Measurements from ENCODE around the gene SPACA9.

Gene SPACA9

DNA sequence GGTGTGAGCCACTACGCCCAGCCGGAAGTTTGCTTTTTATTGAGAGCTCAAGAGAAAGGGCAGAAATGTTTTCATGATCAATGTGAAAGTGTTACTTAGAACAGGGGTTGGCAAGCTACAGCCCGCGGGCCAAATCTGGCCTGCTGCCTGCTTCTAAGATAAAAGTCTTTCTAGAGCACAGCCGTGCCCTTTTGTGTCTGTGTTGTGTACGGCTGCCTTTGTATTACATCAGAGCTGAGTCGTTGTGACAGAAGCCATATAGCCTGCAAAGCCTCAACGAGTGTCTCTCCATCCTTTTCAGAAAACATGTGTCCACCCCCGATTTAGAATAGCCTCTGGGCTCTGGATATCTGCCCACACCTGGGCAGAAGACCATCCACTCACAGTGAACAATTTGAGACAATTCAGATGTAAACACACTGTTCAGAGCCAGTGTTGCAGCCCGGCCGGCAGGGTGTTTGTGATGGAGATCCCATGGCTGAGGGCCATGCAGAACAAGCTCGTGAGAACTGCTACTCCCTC lies 29.5 kb upstream of the SPACA9 start:
- no peak overlapping the region for H3K4me3 ChIP-seq (ENCODE audit: low read length)
- no peaks in the 10 kb centered on the region for H3K27me3 ChIP-seq (ENCODE audit: control insufficient read depth, insufficient read depth, low read length)
- no peaks in the 10 kb centered on the region for H3K9me3 ChIP-seq (ENCODE audit: control insufficient read depth, low read depth, low read length)
- H3K27ac ChIP-seq (ENCODE audit: low read length): no peak overlapping the region
- H3K36me3 ChIP-seq (ENCODE audit: control insufficient read depth, low read depth, low read length): no peaks in the 10 kb centered on the region
- no peak overlapping the region for H3K9ac ChIP-seq (ENCODE audit: low read length)
- no peaks in the 10 kb centered on the region for H3K4me1 ChIP-seq (ENCODE audit: control insufficient read depth, low read depth, low read length)

DNA sequence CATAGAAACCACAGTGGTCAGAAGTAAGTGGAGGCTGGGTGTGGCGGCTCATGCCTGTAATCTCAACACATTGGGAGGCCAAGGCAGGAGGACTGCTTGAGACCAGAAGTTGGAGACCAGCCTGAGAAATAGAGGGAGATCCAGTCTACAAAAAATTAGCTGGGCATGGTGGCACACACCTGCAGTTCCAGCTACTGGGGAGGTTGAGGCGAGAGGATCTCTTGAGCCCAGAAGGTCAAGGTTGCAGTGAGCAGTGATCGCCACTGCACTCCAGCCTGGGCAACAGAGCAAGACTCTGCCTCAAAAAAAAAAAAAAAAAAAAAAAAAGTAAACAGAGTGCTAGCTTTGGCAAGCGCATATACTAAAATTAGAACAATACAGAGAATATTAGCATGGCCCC lies 25.2 kb upstream of the SPACA9 start:
- Histone ChIP-seq H3K9ac (ENCODE audit: low read length) (no peak overlapping the region), H3K4me3 (ENCODE audit: low read length) (no peak overlapping the region), H3K4me1 (ENCODE audit: control insufficient read depth, low read depth, low read length) (peaks cover 7% of the 10 kb centered on the region), H3K36me3 (ENCODE audit: control insufficient read depth, low read depth, low read length) (no peaks in the 10 kb centered on the region), H3K9me3 (ENCODE audit: control insufficient read depth, low read depth, low read length) (no peaks in the 10 kb centered on the region), H3K27ac (ENCODE audit: low read length) (no peak overlapping the region), H3K27me3 (ENCODE audit: control insufficient read depth, insufficient read depth, low read length) (no peaks in the 10 kb centered on the region)

DNA sequence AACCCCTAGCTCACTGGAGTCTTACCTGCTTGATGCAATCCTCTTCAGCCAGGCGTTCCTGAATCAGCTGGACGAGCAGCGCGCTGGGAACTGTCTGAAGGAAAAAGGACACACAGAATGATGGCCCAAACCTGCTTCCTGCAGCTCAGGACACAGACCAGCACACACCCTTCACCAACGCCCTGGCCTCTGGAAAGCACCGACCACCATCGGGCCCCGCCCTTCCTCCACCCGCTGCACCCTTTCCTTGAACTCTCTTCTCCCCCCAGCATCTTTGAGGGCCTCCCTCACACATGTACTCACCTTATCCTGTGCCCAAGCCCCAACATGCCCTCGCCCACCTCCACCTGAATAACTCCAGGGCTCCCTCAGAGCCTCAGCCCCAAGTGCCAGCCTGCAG lies 23.9 kb upstream of the SPACA9 start:
- Histone ChIP-seq H3K9ac (ENCODE audit: low read length) (no peak overlapping the region), H3K4me3 (ENCODE audit: low read length) (no peak overlapping the region), H3K27me3 (ENCODE audit: control insufficient read depth, insufficient read depth, low read length) (no peaks in the 10 kb centered on the region), H3K36me3 (ENCODE audit: control insufficient read depth, low read depth, low read length) (no peaks in the 10 kb centered on the region), H3K9me3 (ENCODE audit: control insufficient read depth, low read depth, low read length) (no peaks in the 10 kb centered on the region), H3K27ac (ENCODE audit: low read length) (no peak overlapping the region), H3K4me1 (ENCODE audit: control insufficient read depth, low read depth, low read length) (peaks cover 7% of the 10 kb centered on the region)

DNA sequence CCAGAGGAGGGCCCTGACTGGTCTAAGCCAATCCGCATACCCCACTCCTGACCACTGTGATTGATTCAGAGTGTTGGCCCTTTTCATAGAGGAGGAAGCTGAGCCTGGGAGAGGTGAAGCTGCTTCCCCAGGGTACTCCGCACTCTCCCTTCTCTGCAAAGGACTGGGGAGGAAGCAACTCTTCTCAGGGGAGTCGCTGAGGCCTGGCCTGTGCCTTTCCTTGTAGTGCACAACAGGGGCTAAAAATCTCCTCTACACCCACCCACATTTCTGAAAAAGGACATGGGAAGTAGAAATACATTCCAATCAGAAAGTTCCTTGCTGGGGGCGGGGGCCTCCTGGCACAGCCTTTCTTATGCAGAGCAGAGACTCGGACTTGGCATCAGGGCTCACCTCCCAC lies 22.8 kb upstream of the SPACA9 start:
- H3K9ac ChIP-seq (ENCODE audit: low read length): no peak overlapping the region
- no peak overlapping the region for H3K4me3 ChIP-seq (ENCODE audit: low read length)
- no peaks in the 10 kb centered on the region for H3K27me3 ChIP-seq (ENCODE audit: control insufficient read depth, insufficient read depth, low read length)
- peaks cover 7% of the 10 kb centered on the region for H3K4me1 ChIP-seq (ENCODE audit: control insufficient read depth, low read depth, low read length)
- H3K9me3 ChIP-seq (ENCODE audit: control insufficient read depth, low read depth, low read length): no peaks in the 10 kb centered on the region
- no peaks in the 10 kb centered on the region for H3K36me3 ChIP-seq (ENCODE audit: control insufficient read depth, low read depth, low read length)
- no peak overlapping the region for H3K27ac ChIP-seq (ENCODE audit: low read length)

DNA sequence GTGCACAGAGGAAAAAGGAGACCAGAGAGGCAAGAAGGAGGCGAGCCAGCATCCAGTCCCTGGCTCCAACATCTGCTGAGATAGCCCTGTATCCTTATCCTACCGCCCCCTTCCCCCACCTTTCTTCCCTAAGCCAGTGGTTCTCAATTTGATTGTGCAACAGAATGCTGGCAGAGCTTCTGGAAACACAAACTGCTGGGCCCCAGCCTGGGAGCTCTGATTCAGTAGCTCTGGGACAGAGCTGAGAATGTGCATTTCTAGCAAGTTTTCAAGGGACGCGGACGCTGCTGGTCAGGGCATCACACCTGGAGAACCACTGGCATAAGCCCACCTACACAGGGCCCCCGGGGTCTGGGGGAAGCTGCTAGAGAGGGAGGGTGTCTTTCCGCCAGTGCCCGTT lies 21.7 kb upstream of the SPACA9 start:
- H3K9ac ChIP-seq (ENCODE audit: low read length): no peak overlapping the region
- H3K4me3 ChIP-seq (ENCODE audit: low read length): no peak overlapping the region
- no peaks in the 10 kb centered on the region for H3K27me3 ChIP-seq (ENCODE audit: control insufficient read depth, insufficient read depth, low read length)
- peaks cover 7% of the 10 kb centered on the region for H3K4me1 ChIP-seq (ENCODE audit: control insufficient read depth, low read depth, low read length)
- H3K36me3 ChIP-seq (ENCODE audit: control insufficient read depth, low read depth, low read length): no peaks in the 10 kb centered on the region
- H3K27ac ChIP-seq (ENCODE audit: low read length): no peak overlapping the region
- H3K9me3 ChIP-seq (ENCODE audit: control insufficient read depth, low read depth, low read length): no peaks in the 10 kb centered on the region

DNA sequence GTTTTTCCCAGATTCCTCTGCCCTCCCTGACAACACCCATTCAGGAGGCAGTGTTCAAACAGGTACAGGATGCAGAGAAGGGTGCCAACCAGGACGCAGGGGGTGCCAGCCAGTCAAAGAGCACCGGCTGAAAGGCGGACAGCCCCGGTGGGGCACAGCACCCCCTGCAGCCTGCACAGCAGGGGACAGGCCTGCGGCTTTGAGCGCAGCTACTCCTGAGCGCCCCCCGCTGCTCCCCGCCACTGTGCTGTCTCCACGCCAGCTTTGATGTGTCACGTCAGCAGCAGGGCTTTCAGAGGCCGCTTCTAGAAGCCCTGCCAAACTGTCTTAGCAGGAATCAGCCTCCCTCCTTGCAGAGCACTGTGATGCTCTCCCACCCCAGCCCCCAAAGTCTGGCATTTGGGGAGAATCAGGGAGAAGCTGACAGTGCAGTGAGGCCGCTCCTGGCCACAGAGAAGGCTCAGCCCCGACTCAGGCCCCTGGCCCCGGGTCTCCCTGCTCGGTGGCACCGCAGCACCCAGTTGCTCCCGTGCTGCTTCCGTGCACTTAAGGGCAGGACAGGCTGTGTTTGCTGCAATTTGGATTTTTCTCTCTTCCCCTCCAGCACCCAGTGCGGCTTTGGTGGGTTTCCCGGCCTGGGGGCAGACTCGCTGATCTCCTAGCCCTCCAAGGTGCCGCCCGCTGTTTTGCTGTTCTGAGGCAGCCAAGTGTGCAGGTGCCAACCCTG lies 20.9 kb upstream of the SPACA9 start:
- Histone ChIP-seq H3K36me3 (ENCODE audit: control insufficient read depth, low read depth, low read length) (no peaks in the 10 kb centered on the region), H3K4me3 (ENCODE audit: low read length) (no peak overlapping the region), H3K27ac (ENCODE audit: low read length) (no peak overlapping the region), H3K27me3 (ENCODE audit: control insufficient read depth, insufficient read depth, low read length) (no peaks in the 10 kb centered on the region), H3K9ac (ENCODE audit: low read length) (no peak overlapping the region), H3K4me1 (ENCODE audit: control insufficient read depth, low read depth, low read length) (peaks cover 7% of the 10 kb centered on the region), H3K9me3 (ENCODE audit: control insufficient read depth, low read depth, low read length) (no peaks in the 10 kb centered on the region)

DNA sequence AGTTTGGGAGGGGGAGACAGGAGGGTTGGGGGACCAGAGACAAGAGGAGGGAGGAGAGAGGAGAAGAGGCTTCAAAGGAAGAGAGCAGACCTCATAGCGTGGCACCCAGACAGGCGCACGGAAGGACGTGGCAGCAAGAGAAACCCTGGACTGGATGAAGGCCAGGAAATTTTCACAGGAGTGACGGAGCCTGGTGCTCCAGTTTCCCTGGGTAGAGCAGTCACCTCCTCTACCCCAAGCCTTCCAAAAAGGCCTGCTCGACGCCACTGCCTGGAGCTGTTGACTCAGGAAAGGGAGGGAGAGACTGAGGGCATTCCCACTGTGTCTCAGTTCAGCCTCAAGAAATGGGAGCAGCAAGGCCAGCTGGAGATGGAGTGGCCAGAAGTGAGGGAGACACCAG lies 19.9 kb upstream of the SPACA9 start:
- no peak overlapping the region for H3K4me3 ChIP-seq (ENCODE audit: low read length)
- H3K36me3 ChIP-seq (ENCODE audit: control insufficient read depth, low read depth, low read length): no peaks in the 10 kb centered on the region
- no peaks in the 10 kb centered on the region for H3K9me3 ChIP-seq (ENCODE audit: control insufficient read depth, low read depth, low read length)
- no peak overlapping the region for H3K9ac ChIP-seq (ENCODE audit: low read length)
- peaks cover 7% of the 10 kb centered on the region for H3K4me1 ChIP-seq (ENCODE audit: control insufficient read depth, low read depth, low read length)
- H3K27me3 ChIP-seq (ENCODE audit: control insufficient read depth, insufficient read depth, low read length): no peaks in the 10 kb centered on the region
- H3K27ac ChIP-seq (ENCODE audit: low read length): no peak overlapping the region

DNA sequence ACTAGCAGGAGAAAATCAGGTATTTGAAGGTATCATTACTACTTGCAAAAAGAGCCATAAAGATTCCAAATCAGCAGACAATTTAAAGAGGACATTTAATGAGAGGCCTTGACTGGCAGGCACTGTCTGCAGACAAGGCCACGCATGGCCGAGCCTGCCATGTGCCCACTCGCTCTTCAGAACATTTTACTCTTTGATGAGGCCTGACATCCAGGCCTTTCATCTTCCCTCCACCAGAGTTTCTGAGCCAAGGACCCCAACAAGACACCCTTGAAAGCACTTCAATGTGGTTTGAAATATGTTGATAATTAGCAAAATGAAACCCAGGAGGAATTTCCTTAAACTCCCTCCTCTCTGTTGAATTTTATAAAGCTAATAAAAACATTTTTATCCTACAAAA lies 17.0 kb upstream of the SPACA9 start:
- H3K36me3 ChIP-seq (ENCODE audit: control insufficient read depth, low read depth, low read length): no peaks in the 10 kb centered on the region
- H3K4me1 ChIP-seq (ENCODE audit: control insufficient read depth, low read depth, low read length): peaks cover 10% of the 10 kb centered on the region
- no peaks in the 10 kb centered on the region for H3K27me3 ChIP-seq (ENCODE audit: control insufficient read depth, insufficient read depth, low read length)
- no peak overlapping the region for H3K4me3 ChIP-seq (ENCODE audit: low read length)
- no peaks in the 10 kb centered on the region for H3K9me3 ChIP-seq (ENCODE audit: control insufficient read depth, low read depth, low read length)
- H3K9ac ChIP-seq (ENCODE audit: low read length): no peak overlapping the region
- no peak overlapping the region for H3K27ac ChIP-seq (ENCODE audit: low read length)

DNA sequence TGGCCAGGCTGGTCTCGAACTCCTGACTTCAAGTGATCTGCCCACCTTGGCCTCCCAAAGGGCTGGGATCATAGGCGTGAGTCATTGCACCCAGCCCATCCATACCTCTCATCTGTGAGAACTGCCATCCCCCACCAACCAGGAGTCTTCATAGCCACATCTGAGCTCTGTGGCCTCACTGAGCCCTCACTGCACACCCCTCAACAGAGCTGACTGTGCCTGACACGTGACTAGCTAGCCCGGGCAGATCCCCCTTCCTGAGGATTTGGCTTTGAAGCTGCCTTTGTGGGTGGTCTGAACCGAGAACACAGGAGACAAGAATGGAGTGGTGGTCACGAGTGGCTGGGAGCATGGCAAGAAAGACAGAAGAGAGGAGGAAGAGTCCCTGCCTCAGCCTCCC lies 16.2 kb upstream of the SPACA9 start:
- Histone ChIP-seq H3K4me3 (ENCODE audit: low read length) (no peak overlapping the region), H3K9me3 (ENCODE audit: control insufficient read depth, low read depth, low read length) (no peaks in the 10 kb centered on the region), H3K27ac (ENCODE audit: low read length) (no peak overlapping the region), H3K27me3 (ENCODE audit: control insufficient read depth, insufficient read depth, low read length) (no peaks in the 10 kb centered on the region), H3K36me3 (ENCODE audit: control insufficient read depth, low read depth, low read length) (no peaks in the 10 kb centered on the region), H3K9ac (ENCODE audit: low read length) (no peak overlapping the region), H3K4me1 (ENCODE audit: control insufficient read depth, low read depth, low read length) (peaks cover 5% of the 10 kb centered on the region)

DNA sequence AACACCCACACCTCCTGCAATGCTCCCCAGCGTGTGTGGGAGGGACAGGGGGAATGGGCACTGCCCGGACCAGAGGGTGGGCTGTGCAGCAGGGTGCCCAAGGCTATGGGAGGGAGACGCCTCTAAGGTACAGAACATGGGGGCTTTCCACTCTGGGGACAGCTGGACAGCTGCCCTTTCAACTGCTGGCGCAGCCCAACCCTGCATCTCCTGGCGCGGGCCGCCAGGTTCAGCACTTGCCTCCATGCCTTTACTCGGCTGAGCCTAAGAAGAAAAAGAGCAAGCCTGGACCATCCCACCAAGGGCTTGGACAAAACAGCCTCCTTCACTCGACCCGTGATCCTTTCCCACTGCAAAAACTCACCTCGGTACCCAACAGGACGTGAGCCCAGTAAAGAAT lies 15.6 kb upstream of the SPACA9 start:
- no peak overlapping the region for H3K4me3 ChIP-seq (ENCODE audit: low read length)
- no peak overlapping the region for H3K27ac ChIP-seq (ENCODE audit: low read length)
- H3K9me3 ChIP-seq (ENCODE audit: control insufficient read depth, low read depth, low read length): no peaks in the 10 kb centered on the region
- no peak overlapping the region for H3K9ac ChIP-seq (ENCODE audit: low read length)
- H3K36me3 ChIP-seq (ENCODE audit: control insufficient read depth, low read depth, low read length): no peaks in the 10 kb centered on the region
- H3K4me1 ChIP-seq (ENCODE audit: control insufficient read depth, low read depth, low read length): peaks cover 3% of the 10 kb centered on the region
- H3K27me3 ChIP-seq (ENCODE audit: control insufficient read depth, insufficient read depth, low read length): no peaks in the 10 kb centered on the region

DNA sequence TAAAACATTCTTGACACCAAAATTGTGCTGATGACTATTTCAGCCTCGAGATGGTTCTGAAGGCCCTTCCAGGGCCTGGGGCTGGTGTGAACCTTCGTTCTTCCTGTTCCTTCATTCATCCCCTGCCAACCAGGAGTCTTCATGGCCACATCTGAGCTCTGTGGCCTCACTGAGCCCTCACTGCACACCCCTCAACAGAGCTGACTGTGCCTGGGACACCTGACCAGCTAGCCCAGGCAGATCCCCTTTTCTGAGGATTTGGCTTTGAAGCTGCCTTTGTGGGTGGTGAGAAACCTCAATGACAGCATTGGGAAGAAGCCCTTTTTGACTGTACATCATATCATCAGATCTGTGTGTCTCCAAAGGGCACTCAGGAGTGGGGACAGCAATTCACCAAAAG lies 14.4 kb upstream of the SPACA9 start:
- no peak overlapping the region for H3K4me3 ChIP-seq (ENCODE audit: low read length)
- H3K27me3 ChIP-seq (ENCODE audit: control insufficient read depth, insufficient read depth, low read length): no peaks in the 10 kb centered on the region
- no peaks in the 10 kb centered on the region for H3K36me3 ChIP-seq (ENCODE audit: control insufficient read depth, low read depth, low read length)
- H3K4me1 ChIP-seq (ENCODE audit: control insufficient read depth, low read depth, low read length): peaks cover 3% of the 10 kb centered on the region
- H3K9ac ChIP-seq (ENCODE audit: low read length): no peak overlapping the region
- H3K9me3 ChIP-seq (ENCODE audit: control insufficient read depth, low read depth, low read length): no peaks in the 10 kb centered on the region
- H3K27ac ChIP-seq (ENCODE audit: low read length): no peak overlapping the region

DNA sequence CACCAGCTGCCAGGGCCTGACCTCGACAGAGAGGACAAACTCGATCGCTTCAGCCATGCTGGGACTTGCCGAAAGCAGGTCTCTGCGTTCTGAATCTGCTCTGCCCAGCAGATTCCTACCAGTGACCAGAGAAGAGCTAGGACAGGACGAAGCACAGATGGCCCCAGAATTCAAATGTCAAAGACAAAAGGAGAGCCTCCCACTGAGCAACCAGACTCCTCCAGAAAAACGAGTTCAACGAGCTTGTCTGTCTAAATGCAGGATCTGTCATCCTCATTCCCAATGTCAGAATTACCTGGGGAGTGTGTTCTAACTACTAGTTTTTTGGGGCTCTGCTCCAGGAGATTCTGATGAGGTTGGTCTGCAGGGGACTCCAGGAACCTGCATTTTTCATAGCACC lies 14.0 kb upstream of the SPACA9 start:
- H3K4me3 ChIP-seq (ENCODE audit: low read length): no peak overlapping the region
- peaks cover 3% of the 10 kb centered on the region for H3K4me1 ChIP-seq (ENCODE audit: control insufficient read depth, low read depth, low read length)
- H3K27ac ChIP-seq (ENCODE audit: low read length): no peak overlapping the region
- no peaks in the 10 kb centered on the region for H3K27me3 ChIP-seq (ENCODE audit: control insufficient read depth, insufficient read depth, low read length)
- no peaks in the 10 kb centered on the region for H3K36me3 ChIP-seq (ENCODE audit: control insufficient read depth, low read depth, low read length)
- no peak overlapping the region for H3K9ac ChIP-seq (ENCODE audit: low read length)
- H3K9me3 ChIP-seq (ENCODE audit: control insufficient read depth, low read depth, low read length): no peaks in the 10 kb centered on the region
